ENCODE results near the gene SASH1.

SASH1 gene

GRCh38 chr6:148303616-148304015, 39.0 kb upstream of the SASH1 start:
- no peak for DNase-seq (ENCODE audit: low read depth)
- no peak overlapping the region for H3K4me3 ChIP-seq (ENCODE audit: low read length)
- no peak for TF ChIP-seq CTCF (conservative IDR thresholded peaks at IDR 0.05; ENCODE audit: low read depth, low read length)

- no peak for TF ChIP-seq CTCF (conservative IDR thresholded peaks at IDR 0.05; ENCODE audit: low read depth, low read length)
- peak; percentile 61 for DNase-seq (ENCODE audit: low read depth)
- no peak overlapping the region for H3K4me3 ChIP-seq (ENCODE audit: low read length)
Measured at GRCh38 chr6:148304976-148305375, 37.7 kb upstream of the SASH1 start.

DNA sequence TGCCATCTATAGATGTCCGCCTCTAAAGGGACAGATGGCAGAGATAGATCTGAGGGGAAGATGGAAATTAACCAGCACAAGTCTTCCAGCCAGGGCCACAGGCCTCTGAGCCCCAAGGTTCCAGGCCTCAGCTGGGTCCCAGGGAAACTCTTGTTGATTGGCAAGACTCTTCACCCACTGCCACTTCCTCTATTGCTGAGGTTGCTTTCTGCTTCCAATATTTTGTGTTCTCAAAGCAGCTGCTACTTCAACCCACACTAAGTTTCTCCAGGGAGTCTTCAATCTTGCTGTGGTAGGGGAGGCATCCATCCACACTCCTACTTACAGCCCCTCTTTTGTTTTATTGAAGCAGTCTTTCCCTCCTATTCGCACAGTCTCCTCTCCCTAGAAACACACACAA, 36.4 kb upstream of the SASH1 start:
- no peak overlapping the region for H3K4me3 ChIP-seq (ENCODE audit: low read length)
- TF ChIP-seq CTCF (conservative IDR thresholded peaks at IDR 0.05; ENCODE audit: low read depth, low read length), result no peak
- no peak for DNase-seq (ENCODE audit: low read depth)

- H3K4me3 ChIP-seq (ENCODE audit: low read length), result no peak overlapping the region
- no peak for DNase-seq (ENCODE audit: low read depth)
- TF ChIP-seq CTCF (conservative IDR thresholded peaks at IDR 0.05; ENCODE audit: low read depth, low read length), result no peak
Measured at GRCh38 chr6:148307405-148307804, 35.2 kb upstream of the SASH1 start.

DNA sequence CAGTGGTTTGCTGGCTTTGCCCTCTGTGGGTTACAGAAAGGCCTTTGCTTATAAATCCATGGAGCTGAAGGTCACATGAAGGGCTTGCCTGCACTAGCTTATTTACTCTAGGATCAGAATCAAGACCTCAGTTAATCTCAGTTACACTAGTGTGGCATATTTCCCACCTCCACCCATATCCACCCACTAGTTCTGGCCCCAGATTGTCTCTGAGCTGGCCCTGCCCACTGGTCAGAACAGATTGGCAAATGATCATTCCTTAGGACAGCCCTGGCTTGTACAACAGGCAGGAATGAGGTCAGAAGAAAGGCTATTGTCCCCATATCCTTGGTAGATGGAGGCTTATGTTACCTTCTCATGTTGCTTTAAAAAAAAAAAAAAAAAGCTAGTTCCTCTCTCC, 33.3 kb upstream of the SASH1 start:
- DNase-seq (ENCODE audit: low read depth), result no peak
- no peak for TF ChIP-seq CTCF (conservative IDR thresholded peaks at IDR 0.05; ENCODE audit: low read depth, low read length)
- H3K4me3 ChIP-seq (ENCODE audit: low read length), result no peak overlapping the region

- no peak for DNase-seq (ENCODE audit: low read depth)
- no peak for TF ChIP-seq CTCF (conservative IDR thresholded peaks at IDR 0.05; ENCODE audit: low read depth, low read length)
- no peak overlapping the region for H3K4me3 ChIP-seq (ENCODE audit: low read length)
Measured at GRCh38 chr6:148311966-148312669, 30.5 kb upstream of the SASH1 start.

DNA sequence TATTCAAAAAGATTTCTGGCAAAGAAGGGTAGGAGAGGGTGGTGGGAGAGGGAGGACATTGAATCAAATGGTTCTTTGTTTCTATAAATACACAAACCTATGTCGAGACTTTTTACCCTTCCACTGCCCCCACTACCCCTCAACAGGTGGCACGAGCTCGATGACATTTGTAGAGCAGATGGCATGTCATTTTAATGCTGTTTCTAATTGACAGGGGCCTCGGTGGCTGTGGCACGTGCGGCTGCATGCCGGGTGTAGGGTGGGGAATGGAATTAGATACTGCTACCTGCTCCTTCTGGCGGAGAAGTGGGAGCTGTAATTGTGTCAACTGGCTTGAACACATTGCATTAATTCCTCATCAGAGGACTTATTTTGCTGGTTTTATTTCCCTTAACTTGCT, 29.1 kb upstream of the SASH1 start:
- H3K4me3 ChIP-seq (ENCODE audit: low read length), result no peak overlapping the region
- TF ChIP-seq CTCF (conservative IDR thresholded peaks at IDR 0.05; ENCODE audit: low read depth, low read length), result no peak
- DNase-seq (ENCODE audit: low read depth), result no peak
